GM18517 (cell line): Measurements from ENCODE around the gene TRIM6.
"Not testable (repeated sequence)": the region's sequence is repeated elsewhere in the genome, so short reads cannot be mapped to it uniquely, and the experiment has no call there.

ENCODE experiments used
- ATAC-seq: cut with Tn5 transposase; IDR thresholded peaks from one replicate; pipeline ENCODE4 v1.9.1; 2021; ENCODE audit warnings: mild to moderate bottlenecking, moderate library complexity; ENCODE audit not compliant: unreplicated experiment

The TRIM6 gene, protein sequence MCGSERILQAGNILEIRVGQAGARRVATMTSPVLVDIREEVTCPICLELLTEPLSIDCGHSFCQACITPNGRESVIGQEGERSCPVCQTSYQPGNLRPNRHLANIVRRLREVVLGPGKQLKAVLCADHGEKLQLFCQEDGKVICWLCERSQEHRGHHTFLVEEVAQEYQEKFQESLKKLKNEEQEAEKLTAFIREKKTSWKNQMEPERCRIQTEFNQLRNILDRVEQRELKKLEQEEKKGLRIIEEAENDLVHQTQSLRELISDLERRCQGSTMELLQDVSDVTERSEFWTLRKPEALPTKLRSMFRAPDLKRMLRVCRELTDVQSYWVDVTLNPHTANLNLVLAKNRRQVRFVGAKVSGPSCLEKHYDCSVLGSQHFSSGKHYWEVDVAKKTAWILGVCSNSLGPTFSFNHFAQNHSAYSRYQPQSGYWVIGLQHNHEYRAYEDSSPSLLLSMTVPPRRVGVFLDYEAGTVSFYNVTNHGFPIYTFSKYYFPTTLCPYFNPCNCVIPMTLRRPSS

GRCh38 chr11:5596607-5597201 lies at the start of gene TRIM6:
Gene TRIM6 (plus strand): TSS chr11:5596637. CDS start chr11:5596898, 261 bp downstream.
- ATAC-seq, result peak; percentile 42

DNA sequence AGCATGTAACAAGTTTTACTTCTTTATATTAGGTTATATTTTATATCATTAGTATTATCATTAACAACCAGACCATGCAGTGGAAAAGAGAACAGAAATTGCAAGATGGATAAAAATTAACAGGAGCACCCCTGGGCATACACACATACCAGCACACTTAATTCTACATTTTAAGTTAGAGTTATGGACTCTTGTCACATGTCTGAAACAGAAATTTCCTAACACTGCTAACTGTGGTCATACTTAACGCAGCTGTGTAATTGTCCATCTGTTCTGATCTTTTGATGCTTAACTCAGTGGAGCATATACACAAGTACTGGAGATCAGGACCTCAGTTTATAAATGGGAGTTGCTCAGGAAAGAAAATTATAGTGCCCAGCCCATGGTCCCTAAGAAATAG lies 48.5 kb upstream of the TRIM6 start:
- ATAC-seq, result peak; percentile 56

GRCh38 chr11:5548440-5548839 lies 48.0 kb upstream of the TRIM6 start, which contains the start of gene OR52H1:
Gene OR52H1 (minus strand): TSS chr11:5548540. CDS start chr11:5545505, 3,035 bp downstream.
- ATAC-seq, result no peak

DNA sequence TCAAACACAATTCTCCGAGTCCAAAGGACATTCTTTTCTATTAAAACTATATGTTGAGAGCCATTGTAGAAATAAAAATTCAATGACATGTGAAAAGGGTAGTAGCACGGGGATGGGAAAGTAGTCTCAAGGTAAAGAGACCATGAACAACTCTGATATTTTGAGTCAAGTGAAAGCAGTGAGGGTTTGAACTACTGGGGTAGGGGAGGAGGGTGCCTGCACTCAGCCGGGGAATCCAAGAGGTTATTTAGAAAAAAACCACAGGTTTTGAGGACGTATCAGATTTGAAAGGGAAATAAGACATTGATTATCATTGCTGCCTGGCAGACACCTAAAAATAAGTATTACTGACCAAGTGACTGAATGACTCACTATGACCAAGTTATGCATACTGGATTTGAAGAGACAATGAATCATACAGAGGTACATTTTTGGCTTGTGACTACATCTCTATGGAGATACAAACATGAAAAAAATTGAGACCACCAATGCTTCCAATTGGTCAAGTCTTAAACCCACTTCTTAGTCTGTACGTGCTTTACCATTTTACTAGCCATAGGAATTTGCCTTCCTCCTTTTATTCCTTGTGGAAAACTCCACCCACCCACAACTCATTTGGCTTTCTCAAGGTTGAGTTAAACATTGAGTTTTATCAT lies 45.9 kb upstream of the TRIM6 start:
- peak; percentile 48 for ATAC-seq

- no peak for ATAC-seq
These were observed 43.1 kb upstream of the TRIM6 start for GRCh38 chr11:5553343-5553742.

DNA sequence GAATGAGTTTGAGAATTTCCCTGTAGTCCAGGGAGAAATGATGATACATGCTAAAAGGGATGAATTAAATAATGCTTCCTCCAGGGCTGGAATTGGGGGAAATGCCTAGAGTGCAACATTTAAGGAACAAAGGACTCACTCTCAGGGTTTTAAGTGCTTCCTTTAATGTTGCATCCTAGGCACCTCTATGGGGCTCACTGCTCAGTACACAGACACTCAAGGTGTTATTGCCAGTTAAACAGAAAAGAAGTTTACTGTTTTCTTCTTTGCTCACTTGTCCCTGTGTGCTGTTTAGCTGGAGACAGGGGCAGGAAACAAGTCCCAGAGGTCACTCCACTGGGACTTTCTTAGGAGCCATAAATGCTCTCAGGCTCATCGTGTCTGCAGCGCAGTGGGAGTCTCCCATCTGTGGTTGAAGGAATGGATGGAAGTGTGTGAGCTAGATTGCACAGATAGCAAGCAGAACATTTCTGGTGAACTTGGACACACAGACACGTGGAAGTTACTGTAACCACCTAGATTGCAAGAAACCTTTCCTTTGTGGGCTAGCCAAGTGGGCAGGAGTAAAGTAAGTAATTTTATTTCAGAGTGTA lies 39.7 kb upstream of the TRIM6 start:
- ATAC-seq, result no peak

GRCh38 chr11:5557751-5558150 lies 38.7 kb upstream of the TRIM6 start:
- no peak for ATAC-seq

GRCh38 chr11:5564259-5565019 lies 32.0 kb upstream of the TRIM6 start:
- ATAC-seq, result no peak

- ATAC-seq, result no peak
These were observed 21.8 kb upstream of the TRIM6 start for GRCh38 chr11:5574654-5575053.

- ATAC-seq, result no peak
These were observed 21.3 kb upstream of the TRIM6 start for GRCh38 chr11:5575152-5575551.

DNA sequence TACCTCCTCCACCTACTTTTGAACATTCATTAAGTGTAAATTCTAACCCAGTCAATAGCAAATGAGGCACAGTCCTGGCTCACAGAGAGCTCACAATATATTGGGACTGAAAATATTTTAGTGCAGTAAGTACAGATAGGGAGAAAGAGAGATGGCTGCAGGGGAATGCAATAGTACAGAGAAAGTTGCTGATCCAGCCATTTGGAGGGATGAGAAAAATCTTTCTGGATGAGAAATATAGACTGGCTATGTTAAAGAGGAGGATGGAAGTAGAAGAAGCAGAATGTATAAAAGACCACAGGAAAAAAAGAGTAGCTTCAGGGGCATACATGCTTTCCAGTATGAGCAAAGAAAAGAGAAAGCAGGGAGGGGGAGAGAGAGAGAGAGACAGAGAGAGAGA lies 19.3 kb upstream of the TRIM6 start:
- no peak for ATAC-seq

- ATAC-seq, result no peak
These were observed 15.9 kb upstream of the TRIM6 start, which contains the start of gene OR52B6 for GRCh38 chr11:5580577-5580976. Gene OR52B6 (plus strand): TSS chr11:5580877. CDS start chr11:5580877, 0 bp downstream.

DNA sequence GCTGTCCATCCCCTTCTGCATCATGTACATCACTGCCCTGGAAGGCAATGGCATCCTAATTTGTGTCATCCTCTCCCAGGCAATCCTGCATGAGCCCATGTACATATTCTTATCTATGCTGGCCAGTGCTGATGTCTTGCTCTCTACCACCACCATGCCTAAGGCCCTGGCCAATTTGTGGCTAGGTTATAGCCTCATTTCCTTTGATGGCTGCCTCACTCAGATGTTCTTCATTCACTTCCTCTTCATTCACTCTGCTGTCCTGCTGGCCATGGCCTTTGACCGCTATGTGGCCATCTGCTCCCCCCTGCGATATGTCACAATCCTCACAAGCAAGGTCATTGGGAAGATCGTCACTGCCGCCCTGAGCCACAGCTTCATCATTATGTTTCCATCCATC lies 15.4 kb upstream of the TRIM6 start:
- ATAC-seq, result no peak

DNA sequence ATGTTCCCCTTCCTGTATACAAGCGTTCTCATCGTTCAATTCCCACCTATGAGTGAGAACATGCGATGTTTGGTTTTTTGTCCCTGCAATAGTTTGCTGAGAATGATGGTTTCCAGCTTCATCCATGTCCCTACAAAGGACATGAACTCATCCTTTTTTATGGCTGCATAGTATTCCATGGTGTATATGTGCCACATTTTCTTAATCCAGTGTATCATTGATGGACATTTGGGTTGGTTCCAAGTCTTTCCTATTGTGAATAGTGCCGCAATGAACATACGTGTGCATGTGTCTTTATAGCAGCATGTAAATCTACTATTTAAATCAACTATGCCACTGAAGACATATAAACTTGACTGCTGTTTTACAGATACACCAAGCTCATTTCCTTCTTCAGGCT lies 12.0 kb upstream of the TRIM6 start:
- not testable (repeated sequence) for ATAC-seq

- not testable (repeated sequence) for ATAC-seq
These were observed 6.5 kb upstream of the TRIM6 start for GRCh38 chr11:5589906-5590305.

- ATAC-seq, result no peak
These were observed 4.8 kb upstream of the TRIM6 start for GRCh38 chr11:5591613-5592012.

- ATAC-seq, result no peak
These were observed 3.8 kb upstream of the TRIM6 start for GRCh38 chr11:5592615-5593014.

DNA sequence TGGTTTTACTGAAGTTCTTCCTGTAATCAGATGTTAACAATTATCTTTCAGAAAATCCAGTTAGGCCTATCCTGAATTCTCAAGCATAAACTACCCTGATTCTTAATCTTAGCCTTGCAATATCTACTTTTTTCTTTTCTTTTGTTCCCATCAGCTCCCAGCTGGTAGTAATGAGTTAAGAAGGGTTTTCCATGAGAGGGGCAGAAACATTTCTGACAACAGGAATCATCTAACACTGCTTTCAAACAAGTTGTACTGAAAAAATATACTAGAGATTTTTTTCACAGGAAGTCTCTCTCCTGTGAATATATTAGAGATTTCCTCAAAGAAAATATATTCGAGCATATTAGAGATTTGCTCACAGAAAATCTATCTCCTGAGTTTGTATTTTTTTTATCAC lies 3.3 kb upstream of the TRIM6 start:
- no peak for ATAC-seq

GRCh38 chr11:5597953-5598352 lies 1.5 kb downstream of the TRIM6 start:
- no peak for ATAC-seq

DNA sequence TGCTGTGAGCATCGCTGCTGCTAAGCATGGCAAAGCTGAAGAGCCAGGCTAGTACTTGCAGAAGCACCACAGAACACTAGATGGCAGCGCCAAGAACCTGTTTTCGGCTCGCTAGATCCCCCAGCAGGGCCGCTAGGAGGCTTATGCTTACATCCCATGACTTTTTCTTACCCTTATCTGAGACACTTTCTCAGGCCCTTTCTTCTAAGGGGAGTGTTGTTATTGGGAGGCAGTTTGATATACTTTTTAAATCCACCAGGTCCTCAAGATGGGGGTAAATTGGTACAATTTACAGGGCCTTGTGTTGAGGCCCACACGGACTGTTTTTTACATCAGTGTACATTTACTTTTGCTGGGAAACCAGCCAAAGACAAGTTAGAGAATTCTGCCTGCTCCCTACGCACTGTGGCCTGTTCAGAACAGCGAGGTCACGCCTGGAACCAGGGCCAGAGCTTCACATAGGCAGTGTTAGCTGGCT lies 4.0 kb downstream of the TRIM6 start:
- peak; percentile 89 for ATAC-seq
